SIG-M5 treated with dmso at 0.1 percent for 504 hours (cell line): ENCODE measurements around the gene LTV1.

Experiments
- DNase-seq: peaks from one replicate; lab custom pipeline; 2025; ENCODE audit not compliant: unreplicated experiment; lab: John Stamatoyannopoulos, UW

Gene LTV1

GRCh38 chr6:143882401-143882930, 39.3 kb downstream of the LTV1 start:
- no peak for DNase-seq

GRCh38 chr6:143884216-143884900, 41.2 kb downstream of the LTV1 start:
- DNase-seq, result no peak

GRCh38 chr6:143885116-143885515, 42.0 kb downstream of the LTV1 start:
- DNase-seq, result no peak

GRCh38 chr6:143894655-143895054, 51.5 kb downstream of the LTV1 start:
- no peak for DNase-seq

- peak; percentile 48 for DNase-seq
These were observed 53.2 kb downstream of the LTV1 start for GRCh38 chr6:143896126-143896860.

- no peak for DNase-seq
These were observed 57.2 kb downstream of the LTV1 start for GRCh38 chr6:143900358-143900757.

- DNase-seq, result no peak
These were observed 59.0 kb downstream of the LTV1 start for GRCh38 chr6:143901885-143902750.

- DNase-seq, result no peak
These were observed 59.7 kb downstream of the LTV1 start for GRCh38 chr6:143902827-143903226.

GRCh38 chr6:143911028-143911427, 67.9 kb downstream of the LTV1 start:
- DNase-seq, result no peak

- DNase-seq, result no peak
These were observed 69.5 kb downstream of the LTV1 start for GRCh38 chr6:143912671-143913070.
